Esophagus muscularis mucosa (tissue), 4 donors: ENCODE results near the gene CFAP73.

Experiments
- EP300 ChIP-seq: sonication (generic); formaldehyde crosslinking; IDR thresholded peaks from one replicate; pipeline ENCODE4 v1.6.1; 2017; ENCODE audit warnings: antibody characterized with exemption
- POLR2A ChIP-seq: fragments of 450-650 bp; IDR thresholded peaks from one replicate; pipeline ENCODE4 v1.6.1; 2017; ENCODE audit warnings: antibody characterized with exemption, moderate library complexity, mild to moderate bottlenecking, low read depth
- POLR2AphosphoS5 ChIP-seq, 2 donors: sonication (generic); formaldehyde crosslinking; IDR thresholded peaks; one replicate each; pipeline ENCODE4 v1.6.1; 2017; ENCODE audit warnings: antibody characterized with exemption in 2 of 2
- TF ChIP-seq, protein P1 (sequence below), 3 experiments: fragments of 200-600 bp in 2 of 3; fragments of 450-650 bp in 1 of 3; sonication (generic) in 2 of 3; IDR thresholded peaks; one replicate each; pipeline ENCODE4 v1.5.1; 2017 to 2019; ENCODE audit warnings: antibody characterized with exemption in 3 of 3, mild to moderate bottlenecking in 2 of 3, moderate library complexity in 1 of 3

DNA sequence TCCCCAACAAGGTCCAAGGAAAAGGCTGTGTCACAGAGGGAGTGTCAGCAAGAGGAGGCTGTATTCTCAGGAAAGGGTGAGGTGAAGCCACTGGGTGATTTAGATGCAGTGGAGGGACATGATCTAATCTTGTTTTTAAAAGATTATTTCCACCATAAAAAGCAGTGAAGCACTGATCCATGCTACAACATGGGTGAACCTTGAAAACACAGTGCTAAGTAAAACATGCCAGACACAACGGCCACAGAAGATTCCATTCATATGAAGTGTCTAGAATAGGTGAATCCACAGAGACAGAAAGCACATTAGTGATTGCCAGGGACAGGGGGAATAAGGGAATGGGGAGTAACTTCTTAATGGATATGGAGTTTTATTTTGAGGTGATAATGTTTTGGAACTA, 48.8 kb downstream of the CFAP73 start:
- TF ChIP-seq POLR2A (no peak), EP300 (no peak), POLR2AphosphoS5 (IDR thresholded peaks at IDR 0.05) (no peak)
- TF ChIP-seq, protein P1, sequence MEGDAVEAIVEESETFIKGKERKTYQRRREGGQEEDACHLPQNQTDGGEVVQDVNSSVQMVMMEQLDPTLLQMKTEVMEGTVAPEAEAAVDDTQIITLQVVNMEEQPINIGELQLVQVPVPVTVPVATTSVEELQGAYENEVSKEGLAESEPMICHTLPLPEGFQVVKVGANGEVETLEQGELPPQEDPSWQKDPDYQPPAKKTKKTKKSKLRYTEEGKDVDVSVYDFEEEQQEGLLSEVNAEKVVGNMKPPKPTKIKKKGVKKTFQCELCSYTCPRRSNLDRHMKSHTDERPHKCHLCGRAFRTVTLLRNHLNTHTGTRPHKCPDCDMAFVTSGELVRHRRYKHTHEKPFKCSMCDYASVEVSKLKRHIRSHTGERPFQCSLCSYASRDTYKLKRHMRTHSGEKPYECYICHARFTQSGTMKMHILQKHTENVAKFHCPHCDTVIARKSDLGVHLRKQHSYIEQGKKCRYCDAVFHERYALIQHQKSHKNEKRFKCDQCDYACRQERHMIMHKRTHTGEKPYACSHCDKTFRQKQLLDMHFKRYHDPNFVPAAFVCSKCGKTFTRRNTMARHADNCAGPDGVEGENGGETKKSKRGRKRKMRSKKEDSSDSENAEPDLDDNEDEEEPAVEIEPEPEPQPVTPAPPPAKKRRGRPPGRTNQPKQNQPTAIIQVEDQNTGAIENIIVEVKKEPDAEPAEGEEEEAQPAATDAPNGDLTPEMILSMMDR (IDR thresholded peaks at IDR 0.05) = no peak
